Thymus (tissue), 11 donors: ENCODE results near the gene PLCL1. TPM values are rescaled to one million over a fixed set of nuclear protein-coding genes. Genes with fewer than 3 reads are reported as not detected.
A peak's percentile ranks its signal among the peaks of the same experiment; 100 is the strongest.
"Not testable (repeated sequence)": the region's sequence is repeated elsewhere in the genome, so short reads cannot be mapped to it uniquely, and the experiment has no call there.

Experiments used
- DNase-seq, 9 donors: peaks; one replicate each; pipeline ENCODE4 v3.0.0-alpha.2; 2013; ENCODE audit warnings: low spot score in 9 of 9, low read depth in 6 of 9, missing footprints in 1 of 9
- H3K27ac ChIP-seq, 2 donors: one replicate each; pipeline ENCODE4 v1.5.1; 2013; ENCODE audit warnings: control low read depth in 1 of 2, low read depth in 1 of 2, low read length in 1 of 2, mild to moderate bottlenecking in 1 of 2, moderate library complexity in 1 of 2
- H3K27me3 ChIP-seq, 2 donors: one replicate each; pipeline ENCODE4 v1.5.1; 2013; ENCODE audit warnings: low read length in 1 of 2; ENCODE audit not compliant: control insufficient read depth in 2 of 2, insufficient read depth in 1 of 2
- H3K36me3 ChIP-seq, 2 donors: one replicate each; pipeline ENCODE4 v1.5.1; 2013; ENCODE audit warnings: low read length in 1 of 2, mild to moderate bottlenecking in 1 of 2, moderate library complexity in 1 of 2; ENCODE audit not compliant: control insufficient read depth in 2 of 2, insufficient read depth in 2 of 2
- H3K4me1 ChIP-seq, 2 donors: one replicate each; pipeline ENCODE4 v1.5.1; 2013; ENCODE audit warnings: low read length in 2 of 2; ENCODE audit not compliant: control insufficient read depth in 2 of 2, insufficient read depth in 2 of 2
- H3K4me3 ChIP-seq, 2 donors: one replicate each; pipeline ENCODE4 v1.5.1; 2013; ENCODE audit warnings: low read length in 2 of 2, control low read depth in 1 of 2, mild to moderate bottlenecking in 1 of 2
- H3K9me3 ChIP-seq, 2 donors: one replicate each; pipeline ENCODE4 v1.5.1; 2013; ENCODE audit warnings: low read length in 1 of 2, mild to moderate bottlenecking in 1 of 2; ENCODE audit not compliant: control insufficient read depth in 2 of 2, insufficient read depth in 1 of 2
- WGBS: extraction: QIAGEN DNeasy Blood & Tissue Kit; methylation state at CpG from one replicate; pipeline ENCODE4 v1.1.7; 2013; 5-methylcytosine and 5-hydroxymethylcytosine counted together
- polyA plus RNA-seq: library from polyadenylated mRNA; stranded (reverse); fragments of 200-250 nt; gene quantifications from one replicate; pipeline ENCODE4 v1.2.3, GENCODE V29; 2013
- total RNA-seq: library from RNA; stranded (reverse); fragments of 120-200 nt; gene quantifications from one replicate; pipeline ENCODE4 v1.2.4, GENCODE V29; 2013
- donor health status: healthy.

Gene PLCL1
- total and polyA plus RNA-seq, 2 donors: 7.8 to 16.5 TPM

GRCh38 chr2:198004173-198004572 is 199.8 kb downstream of the PLCL1 start:
- Histone ChIP-seq H3K4me3 (no peak overlapping the region), H3K4me1 (no peaks in the 10 kb centered on the region), H3K9me3 (no peaks in the 10 kb centered on the region), H3K27ac (no peak overlapping the region), H3K36me3 (no peaks in the 10 kb centered on the region), H3K27me3 (no peaks in the 10 kb centered on the region)
- 95% methylated on average over 1 of the region's 1 CpG for WGBS
- no peak for DNase-seq

- no peaks in the 10 kb centered on the region for H3K27me3 ChIP-seq
- no peaks in the 10 kb centered on the region for H3K9me3 ChIP-seq
- 95% methylated on average over 12 of the region's 12 CpGs for WGBS
- H3K27ac ChIP-seq: no peak overlapping the region
- peak in 1 of 9 donors; percentile 33 for DNase-seq
- H3K36me3 ChIP-seq: no peaks in the 10 kb centered on the region
- H3K4me3 ChIP-seq: no peak overlapping the region
- no peaks in the 10 kb centered on the region for H3K4me1 ChIP-seq
These were observed 200.8 kb downstream of the PLCL1 start for GRCh38 chr2:198004921-198005829.

DNA sequence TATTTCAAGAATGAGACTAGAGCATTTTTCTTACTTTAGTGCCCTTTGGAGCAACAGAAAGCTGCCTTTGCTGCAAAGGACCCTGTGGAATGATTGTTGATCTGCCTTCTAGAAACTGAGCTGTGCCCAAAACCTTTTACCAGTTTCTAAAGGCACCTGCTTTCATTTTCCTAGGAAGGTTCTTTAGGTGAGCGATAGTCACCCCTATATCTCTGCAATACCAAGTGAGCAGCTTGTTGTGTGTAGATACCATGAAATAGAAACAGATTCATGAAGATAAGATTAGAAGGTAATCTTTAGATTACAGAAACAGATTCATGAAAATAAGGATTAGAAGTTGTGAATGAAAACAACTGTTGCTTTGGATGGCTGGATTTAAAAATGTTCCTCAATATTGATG is 202.3 kb downstream of the PLCL1 start:
- WGBS: 94% methylated on average over 1 of the region's 1 CpG

DNA sequence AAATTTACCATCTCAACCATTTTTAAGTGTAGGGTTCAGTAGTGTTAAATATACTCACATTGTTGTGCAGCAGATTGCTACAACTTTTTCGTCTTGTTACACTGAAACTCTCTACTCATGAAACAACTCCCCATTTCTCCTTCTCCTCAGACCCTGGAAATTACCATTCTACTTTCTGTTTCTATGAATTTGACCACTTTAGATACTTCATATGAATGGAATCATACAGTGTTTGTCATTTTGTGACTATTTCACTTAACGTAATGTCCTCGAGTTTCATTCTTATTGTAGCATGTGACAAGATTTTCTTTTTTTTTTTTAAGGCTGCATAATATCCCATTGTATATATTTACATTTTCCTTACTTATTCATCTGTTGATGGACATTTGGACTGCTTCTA is 203.8 kb downstream of the PLCL1 start:
- 86% methylated on average over 3 of the region's 3 CpGs for WGBS
- no peak for DNase-seq
- H3K36me3 ChIP-seq: no peaks in the 10 kb centered on the region
- H3K4me1 ChIP-seq: no peaks in the 10 kb centered on the region
- H3K27ac ChIP-seq: no peak overlapping the region
- H3K9me3 ChIP-seq: no peaks in the 10 kb centered on the region
- H3K27me3 ChIP-seq: no peaks in the 10 kb centered on the region
- no peak overlapping the region for H3K4me3 ChIP-seq

More for the DNA sequence above, 202.3 kb downstream of the PLCL1 start:
- Histone ChIP-seq H3K9me3 (no peaks in the 10 kb centered on the region), H3K4me3 (no peak overlapping the region), H3K36me3 (no peaks in the 10 kb centered on the region), H3K4me1 (no peaks in the 10 kb centered on the region), H3K27me3 (no peaks in the 10 kb centered on the region), H3K27ac (no peak overlapping the region)
- no peak for DNase-seq

- Histone ChIP-seq H3K4me1 (peaks cover 3 to 7% of the 10 kb centered on the region in 2 donors), H3K27me3 (no peaks in the 10 kb centered on the region), H3K9me3 (no peaks in the 10 kb centered on the region), H3K4me3 (no peak overlapping the region), H3K27ac (no peak overlapping the region), H3K36me3 (no peaks in the 10 kb centered on the region)
- DNase-seq: no peak
These were observed 207.6 kb downstream of the PLCL1 start for GRCh38 chr2:198012025-198012424.

- Histone ChIP-seq H3K9me3 (no peaks in the 10 kb centered on the region), H3K36me3 (no peaks in the 10 kb centered on the region), H3K27me3 (no peaks in the 10 kb centered on the region), H3K4me1 (peaks cover 3 to 7% of the 10 kb centered on the region in 2 donors), H3K4me3 (no peak overlapping the region), H3K27ac (peak overlapping the region in 1 of 2 donors; percentile 39)
- 59% methylated on average over 4 of the region's 4 CpGs for WGBS
- DNase-seq: peak in 4 of 9 donors; percentile 22 to 51 (median 26)
These were observed 211.8 kb downstream of the PLCL1 start for GRCh38 chr2:198016243-198016642.

GRCh38 chr2:198017068-198017467 is 212.7 kb downstream of the PLCL1 start:
- Histone ChIP-seq H3K9me3 (no peaks in the 10 kb centered on the region), H3K4me1 (peaks cover 3 to 7% of the 10 kb centered on the region in 2 donors), H3K4me3 (no peak overlapping the region), H3K27ac (no peak overlapping the region), H3K36me3 (no peaks in the 10 kb centered on the region), H3K27me3 (no peaks in the 10 kb centered on the region)
- 81% methylated on average over 2 of the region's 2 CpGs for WGBS
- no peak for DNase-seq

DNA sequence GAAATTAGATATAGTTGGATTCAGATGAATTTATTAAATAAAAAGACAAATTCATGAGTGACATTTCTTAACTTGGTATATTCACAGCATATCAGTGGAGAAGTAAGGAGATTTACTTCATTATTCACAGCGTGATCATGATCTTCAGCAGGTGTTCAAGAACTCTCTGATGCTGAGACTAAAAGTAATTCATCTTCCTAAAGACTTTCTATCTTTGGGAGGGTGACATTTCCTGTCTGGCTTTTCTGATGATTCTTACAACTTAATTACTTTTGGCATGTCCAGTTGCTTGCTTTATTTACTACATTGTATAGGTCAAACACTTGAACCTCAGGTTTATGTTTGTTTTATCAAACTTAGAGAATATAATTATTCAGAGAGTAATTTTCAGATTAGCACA is 224.6 kb downstream of the PLCL1 start:
- 30% methylated on average over 1 of the region's 1 CpG for WGBS
- no peak overlapping the region for H3K27ac ChIP-seq
- peaks cover 5% of the 10 kb centered on the region in 2 donors for H3K4me1 ChIP-seq
- H3K9me3 ChIP-seq: no peaks in the 10 kb centered on the region
- no peaks in the 10 kb centered on the region for H3K36me3 ChIP-seq
- no peaks in the 10 kb centered on the region for H3K27me3 ChIP-seq
- peak in 1 of 9 donors; percentile 18 for DNase-seq
- no peak overlapping the region for H3K4me3 ChIP-seq

GRCh38 chr2:198029576-198029975 is 225.2 kb downstream of the PLCL1 start:
- not testable (repeated sequence) for H3K4me3 ChIP-seq, DNase-seq, H3K27ac ChIP-seq, H3K9me3 ChIP-seq, H3K27me3 ChIP-seq, H3K4me1 ChIP-seq, H3K36me3 ChIP-seq
- 75% methylated on average over 5 of the region's 5 CpGs for WGBS
